AG09319 (cell line): ENCODE measurements around the gene DESI2.

Experiments used
- DNase-seq: peaks from one replicate; pipeline ENCODE4 v3.0.0-alpha.2; 2010; ENCODE audit warnings: low read depth; ENCODE audit errors: extremely low read depth
- CTCF ChIP-seq: IDR thresholded peaks from 2 replicates; pipeline ENCODE4 v1.5.1; 2011; ENCODE audit warnings: low read depth, mild to moderate bottlenecking, inconsistent platforms, low read length, moderate library complexity

The DESI2 gene

GRCh38 chr1:244628789-244629188 is 24.1 kb upstream of the DESI2 start:
- no peak for DNase-seq
- TF ChIP-seq CTCF, result no peak

GRCh38 chr1:244633140-244633539 is 19.8 kb upstream of the DESI2 start:
- TF ChIP-seq CTCF, result no peak

GRCh38 chr1:244634546-244634945 is 18.4 kb upstream of the DESI2 start:
- no peak for DNase-seq
- TF ChIP-seq CTCF, result no peak

More at GRCh38 chr1:244633140-244633539, 19.8 kb upstream of the DESI2 start:
- DNase-seq, result no peak

- TF ChIP-seq CTCF, result no peak
- no peak for DNase-seq
Observed at GRCh38 chr1:244636488-244637259, 16.3 kb upstream of the DESI2 start.

- DNase-seq, result no peak
- TF ChIP-seq CTCF, result no peak
Observed at GRCh38 chr1:244639561-244639960, 13.4 kb upstream of the DESI2 start.

- DNase-seq, result no peak
- TF ChIP-seq CTCF, result no peak
Observed at GRCh38 chr1:244640917-244641316, 12.0 kb upstream of the DESI2 start.

GRCh38 chr1:244642526-244642925 is 10.4 kb upstream of the DESI2 start:
- TF ChIP-seq CTCF, result no peak
- no peak for DNase-seq
